ENCODE measurements around the gene RSRC1.

Gene RSRC1

DNA sequence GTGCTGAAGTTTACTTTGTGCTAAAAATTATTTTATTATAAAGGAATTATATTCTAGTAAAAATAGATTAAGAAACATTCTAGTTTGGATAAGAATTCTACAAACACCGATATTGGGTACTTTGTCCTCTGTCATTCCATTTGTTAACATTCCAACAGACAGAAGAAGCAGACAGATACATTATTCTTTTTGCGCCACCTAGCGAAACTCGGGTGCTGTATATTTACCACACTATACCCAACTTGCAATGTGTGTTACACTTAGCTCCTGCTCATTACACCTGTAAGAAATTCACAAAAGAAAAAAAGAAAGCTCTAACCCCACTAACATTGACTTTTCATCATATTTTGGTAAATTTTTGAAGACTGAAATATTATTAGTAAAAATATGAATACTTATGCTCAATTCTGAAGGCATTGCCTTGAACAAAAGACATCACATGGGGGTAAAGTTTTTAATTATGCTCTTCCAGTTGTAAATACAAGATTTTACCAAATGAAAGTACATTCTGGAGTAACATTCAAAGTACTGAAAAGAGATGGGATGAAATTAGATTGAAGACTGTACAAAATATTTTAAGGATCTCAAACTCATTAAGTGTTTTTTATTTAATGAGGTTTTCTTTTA is 324.6 kb downstream of the RSRC1 start:
- peak; percentile 96 for FAIRE-seq
- no peak for DNase-seq (ENCODE audit: insufficient read length, low spot score)
- peak; percentile 88 for TF ChIP-seq CTCF (IDR thresholded peaks at IDR 0.05; ENCODE audit: insufficient read depth, missing control alignments)

- FAIRE-seq (no peak), DNase-seq (ENCODE audit: insufficient read length, low spot score) (no peak)
These were observed 333.7 kb downstream of the RSRC1 start for GRCh38 chr3:158443632-158444031.

DNA sequence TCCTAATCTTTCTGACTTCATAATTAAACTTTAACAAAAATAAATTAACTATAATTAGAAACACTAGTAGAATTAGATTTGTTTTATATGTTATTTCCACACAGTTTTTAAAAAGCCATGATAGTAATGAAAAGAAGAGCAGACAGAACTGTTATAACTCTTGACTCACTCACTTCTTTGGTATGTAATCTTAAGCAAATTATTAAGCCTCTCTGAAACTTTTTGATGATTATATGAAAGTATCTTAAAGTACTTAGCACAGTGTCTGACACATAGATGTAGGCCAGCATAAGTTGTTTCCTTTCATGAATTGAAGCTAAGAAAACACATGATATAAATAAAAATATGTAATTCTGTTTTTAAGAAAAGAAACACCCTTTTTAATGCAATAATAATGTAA is 337.5 kb downstream of the RSRC1 start:
- DNase-seq (ENCODE audit: insufficient read length, low spot score) (no peak), FAIRE-seq (no peak)
- TF ChIP-seq CTCF (IDR thresholded peaks at IDR 0.05; ENCODE audit: insufficient read depth, missing control alignments) = no peak

More at GRCh38 chr3:158443632-158444031, 333.7 kb downstream of the RSRC1 start:
- TF ChIP-seq CTCF (IDR thresholded peaks at IDR 0.05; ENCODE audit: insufficient read depth, missing control alignments) = no peak

DNA sequence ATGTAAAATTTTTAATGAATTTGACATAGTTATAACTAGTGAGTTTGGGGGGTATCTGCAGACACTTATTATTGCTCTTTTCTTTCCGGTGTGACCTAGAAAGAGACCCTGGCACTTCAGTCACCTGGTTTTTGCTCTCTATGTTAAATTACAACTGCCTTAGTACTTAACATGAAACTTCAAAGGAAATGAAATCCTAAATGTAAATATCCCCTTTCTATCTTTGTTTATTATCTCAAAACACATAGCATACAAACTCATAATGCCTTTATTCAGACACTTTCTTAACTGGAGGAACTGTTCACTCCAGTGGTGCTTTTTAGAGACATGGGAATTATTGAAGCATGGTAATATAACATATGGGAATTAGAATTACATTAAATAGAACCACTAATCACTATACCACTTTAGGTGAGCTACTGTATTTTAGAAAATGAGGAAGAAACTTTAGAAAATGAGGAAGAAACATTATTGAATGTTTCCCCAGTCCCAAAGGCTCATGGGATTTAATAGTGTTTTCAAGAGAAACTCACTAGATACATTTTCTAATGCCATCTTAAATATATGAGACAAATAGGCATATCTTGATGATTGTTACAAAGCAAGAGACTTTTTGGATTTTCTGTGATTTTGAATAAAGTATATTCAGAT is 341.6 kb downstream of the RSRC1 start:
- peak; percentile 29 for FAIRE-seq
- DNase-seq (ENCODE audit: insufficient read length, low spot score) = no peak
- no peak for TF ChIP-seq CTCF (IDR thresholded peaks at IDR 0.05; ENCODE audit: insufficient read depth, missing control alignments)

GRCh38 chr3:158452334-158452733 is 342.4 kb downstream of the RSRC1 start:
- no peak for TF ChIP-seq CTCF (IDR thresholded peaks at IDR 0.05; ENCODE audit: insufficient read depth, missing control alignments)
- DNase-seq (ENCODE audit: insufficient read length, low spot score) (no peak), FAIRE-seq (no peak)

- FAIRE-seq (no peak), DNase-seq (ENCODE audit: insufficient read length, low spot score) (no peak)
- no peak for TF ChIP-seq CTCF (IDR thresholded peaks at IDR 0.05; ENCODE audit: insufficient read depth, missing control alignments)
These were observed 343.1 kb downstream of the RSRC1 start for GRCh38 chr3:158453004-158453403.

GRCh38 chr3:158453865-158454264 is 344.0 kb downstream of the RSRC1 start:
- FAIRE-seq (no peak), DNase-seq (ENCODE audit: insufficient read length, low spot score) (no peak)
- no peak for TF ChIP-seq CTCF (IDR thresholded peaks at IDR 0.05; ENCODE audit: insufficient read depth, missing control alignments)
